GM19043 (cell line): ENCODE data around the gene ITGB7.
"Not testable (repeated sequence)": the region's sequence is repeated elsewhere in the genome, so short reads cannot be mapped to it uniquely, and the experiment has no call there.

Experiments used
- ATAC-seq: cut with Tn5 transposase; IDR thresholded peaks from one replicate; pipeline ENCODE4 v1.9.1; 2021; ENCODE audit warnings: low read depth; ENCODE audit not compliant: unreplicated experiment

The ITGB7 gene

DNA sequence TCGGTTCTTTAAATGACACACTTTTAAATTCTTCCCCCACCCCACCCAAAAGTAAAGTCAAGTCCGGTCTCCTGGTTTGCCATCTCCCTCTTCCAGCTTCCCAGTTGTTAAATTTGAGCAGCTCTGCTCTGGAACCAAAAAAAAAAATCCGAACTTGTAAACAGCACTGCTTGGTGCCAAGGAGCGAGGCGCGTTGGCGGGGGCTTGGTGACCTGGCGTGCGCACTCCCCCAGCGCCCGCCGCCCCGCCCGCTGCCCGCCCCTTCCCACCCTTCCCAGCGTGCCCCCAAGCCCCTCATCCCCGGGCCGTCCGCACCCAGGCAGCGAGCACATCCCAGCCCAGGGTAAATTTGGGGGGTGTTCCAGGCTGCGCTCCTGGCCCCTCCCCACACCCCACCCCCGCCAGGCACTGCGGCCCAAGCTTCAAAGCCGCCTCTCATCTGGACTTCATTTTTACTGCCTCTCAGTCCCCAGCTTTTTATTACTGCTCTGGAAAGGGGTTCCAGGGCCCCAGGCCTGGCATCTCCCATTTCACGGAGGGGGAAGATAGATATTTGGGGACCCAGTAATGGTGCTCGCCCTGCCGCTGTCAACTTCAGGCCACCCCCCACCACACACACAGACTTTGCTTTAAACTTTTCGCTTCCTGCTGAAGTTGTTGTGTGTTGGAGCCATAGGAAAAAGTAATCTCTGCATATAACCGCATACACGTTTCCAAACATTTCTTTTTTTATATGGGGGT lies 11.7 kb upstream of the ITGB7 start:
- ATAC-seq, result no peak

DNA sequence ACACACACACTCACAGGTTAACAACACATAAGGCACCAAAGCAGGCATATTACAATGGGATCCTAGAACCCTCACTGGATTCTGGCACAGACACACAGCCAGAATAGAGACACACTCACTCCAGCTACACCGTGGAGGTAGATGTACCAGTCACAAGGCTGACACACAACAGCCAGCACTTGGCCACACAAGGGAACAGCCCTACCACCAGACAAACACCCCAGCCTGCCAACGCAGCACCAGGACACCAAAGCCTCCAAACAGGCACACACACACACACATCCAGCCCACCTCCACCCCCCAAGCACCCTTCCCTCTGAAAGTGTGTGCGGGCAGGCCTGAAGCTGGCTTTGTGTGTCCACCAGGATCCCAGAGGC lies 10.9 kb upstream of the ITGB7 start:
- no peak for ATAC-seq

DNA sequence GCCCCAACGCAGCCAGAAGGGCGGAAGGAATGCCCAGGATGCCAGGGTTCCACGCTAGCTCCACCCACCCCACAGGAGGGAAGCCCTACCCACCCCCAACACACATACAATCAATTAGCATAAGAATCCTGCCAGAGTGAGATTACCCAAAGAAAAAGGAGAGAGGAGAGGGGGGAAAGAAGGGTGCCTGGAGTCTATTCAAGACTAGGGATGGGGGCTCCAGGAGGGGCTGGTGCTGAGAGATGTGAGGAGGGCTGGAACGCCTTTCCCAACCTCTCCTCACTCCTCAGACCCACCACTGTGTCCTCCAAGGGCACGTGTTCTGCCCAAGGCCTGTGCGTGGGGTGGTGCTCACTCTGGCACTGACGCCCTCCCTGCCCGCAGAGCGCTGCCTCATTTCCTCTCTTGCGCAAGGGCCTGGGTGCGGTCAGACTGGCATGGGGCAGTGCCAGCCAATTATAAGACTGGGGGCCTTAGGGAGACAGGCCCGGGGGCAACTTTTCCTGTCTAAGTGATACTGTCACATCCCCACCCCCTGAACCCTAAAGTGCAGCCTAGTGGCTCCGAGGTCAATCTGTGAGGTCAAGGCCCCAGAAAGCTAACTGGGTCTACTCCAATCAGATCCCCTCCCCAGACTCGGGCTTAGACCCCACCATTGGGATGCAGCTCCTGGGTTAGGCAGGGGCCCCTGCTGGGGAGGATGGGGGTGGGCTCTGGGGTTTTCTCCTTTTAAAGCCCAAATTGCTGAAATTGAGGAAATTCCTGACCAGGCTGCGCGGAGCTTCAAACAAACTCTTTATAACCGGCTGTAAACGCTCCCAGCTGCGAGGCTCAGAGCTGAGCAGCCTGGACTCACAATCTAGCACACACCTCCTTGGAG lies 10.2 kb upstream of the ITGB7 start:
- no peak for ATAC-seq

DNA sequence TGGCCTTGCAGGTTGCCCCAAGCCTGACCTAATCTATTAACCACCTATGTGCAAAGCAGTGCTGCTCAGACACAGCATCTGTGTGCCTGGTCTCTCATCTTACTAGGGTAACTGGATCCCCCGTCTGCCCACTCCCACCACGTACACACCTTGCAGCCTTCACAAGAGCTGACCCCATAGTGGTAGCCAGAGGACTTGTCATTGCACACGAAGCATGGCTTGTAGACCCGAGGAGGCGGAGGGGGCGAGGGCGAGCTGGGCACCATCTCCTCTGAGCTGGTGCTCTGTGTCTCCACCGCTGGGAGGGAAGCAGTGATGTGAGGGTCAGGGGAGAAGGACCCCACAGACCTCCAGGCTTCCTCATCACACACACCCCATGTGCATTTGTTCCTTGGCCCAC lies 8.4 kb upstream of the ITGB7 start:
- no peak for ATAC-seq

DNA sequence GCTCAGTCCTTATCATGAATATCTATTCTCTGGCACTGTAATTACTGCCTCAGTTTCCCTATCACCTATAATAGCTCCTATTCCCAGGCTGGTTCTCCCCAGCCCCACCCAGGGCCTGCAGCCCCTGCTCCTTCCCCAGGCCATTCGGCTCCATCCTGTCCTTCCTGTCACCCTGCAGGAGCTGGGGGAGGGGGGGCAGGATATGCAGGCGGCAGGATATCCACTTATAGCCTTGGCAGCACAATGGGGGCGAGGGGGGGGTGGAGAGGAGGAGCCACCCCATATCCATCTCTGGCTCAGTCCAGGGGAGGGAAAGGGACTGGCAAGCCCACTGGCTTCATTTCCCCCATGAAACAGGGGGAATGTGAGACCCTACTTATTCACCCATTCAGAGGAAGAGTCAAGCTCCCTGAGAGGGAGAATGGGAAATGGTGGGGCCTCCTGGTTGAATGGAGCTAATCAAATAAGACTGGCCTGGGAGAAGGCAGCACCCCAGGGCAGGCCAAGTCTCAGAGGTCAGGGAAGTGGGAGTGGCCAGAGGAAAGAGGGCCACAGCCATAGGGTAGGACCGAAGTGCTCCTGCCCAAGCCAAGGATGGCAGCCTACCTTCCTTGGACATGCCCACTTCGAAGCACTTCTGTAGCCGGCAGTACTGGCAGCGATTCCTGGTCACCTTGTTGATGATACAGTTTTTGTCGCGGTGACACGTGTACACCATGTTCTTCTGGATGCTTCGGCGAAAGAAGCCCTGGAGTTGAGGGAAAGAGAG lies 7.8 kb upstream of the ITGB7 start:
- ATAC-seq, result no peak

DNA sequence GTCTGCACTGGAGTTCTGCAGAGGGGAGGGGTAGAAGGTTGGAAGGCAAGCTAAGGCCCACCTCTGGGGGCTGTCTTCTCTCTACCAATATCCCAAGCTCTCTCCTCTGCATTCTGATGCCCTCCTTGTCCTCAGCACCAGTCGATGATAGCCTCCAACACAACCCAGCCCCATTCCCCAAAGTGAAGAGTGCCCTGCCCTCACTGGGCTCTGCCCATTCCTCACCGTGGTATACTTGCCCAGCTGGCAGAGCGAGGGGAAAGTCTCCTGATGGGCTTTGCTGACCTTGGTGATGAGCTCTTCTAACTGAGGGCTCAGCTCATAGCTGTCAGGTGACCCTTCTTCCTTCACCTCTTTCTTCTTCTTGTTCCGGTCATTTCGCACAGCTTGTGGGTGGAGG lies 7.2 kb upstream of the ITGB7 start:
- no peak for ATAC-seq

DNA sequence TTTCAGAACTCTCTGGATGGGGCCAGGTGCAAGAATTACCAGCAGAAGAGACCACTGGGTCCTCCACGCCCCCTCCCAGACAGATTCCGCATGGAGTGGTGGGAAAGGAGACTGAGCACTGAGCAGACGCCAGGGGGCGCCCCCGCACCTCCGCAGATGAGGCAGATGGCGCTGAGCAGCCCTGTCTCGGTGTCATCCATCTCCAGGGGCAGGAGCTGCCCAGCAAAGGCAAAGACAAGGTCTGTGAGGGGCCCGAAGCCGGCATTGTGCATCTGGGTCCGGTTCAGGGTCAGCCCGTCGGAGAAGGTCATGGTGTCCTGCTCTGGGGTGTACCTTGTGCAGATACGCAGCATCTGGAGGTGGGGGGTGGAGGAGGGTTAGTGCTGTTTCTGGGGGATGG lies 6.3 kb upstream of the ITGB7 start:
- no peak for ATAC-seq

DNA sequence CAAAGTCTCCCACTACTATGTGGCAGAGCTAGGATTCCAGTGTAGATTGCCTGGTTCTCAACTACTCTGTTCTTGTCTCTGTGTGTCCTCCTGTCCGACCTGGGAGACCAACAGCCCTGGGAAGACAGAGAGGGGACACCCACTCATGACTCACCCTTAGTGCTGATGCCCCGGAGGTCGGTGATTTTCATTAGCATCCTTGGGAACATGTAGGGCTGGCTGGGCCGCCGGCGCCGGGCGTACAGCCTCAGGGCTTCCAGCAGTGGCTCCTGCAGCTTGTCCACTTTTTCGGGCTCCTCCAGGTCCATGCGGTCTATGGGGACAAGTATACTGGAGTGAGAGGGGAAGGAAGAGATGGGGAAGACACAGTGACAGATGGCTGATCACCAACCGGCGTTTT lies 5.9 kb upstream of the ITGB7 start:
- ATAC-seq, result no peak

DNA sequence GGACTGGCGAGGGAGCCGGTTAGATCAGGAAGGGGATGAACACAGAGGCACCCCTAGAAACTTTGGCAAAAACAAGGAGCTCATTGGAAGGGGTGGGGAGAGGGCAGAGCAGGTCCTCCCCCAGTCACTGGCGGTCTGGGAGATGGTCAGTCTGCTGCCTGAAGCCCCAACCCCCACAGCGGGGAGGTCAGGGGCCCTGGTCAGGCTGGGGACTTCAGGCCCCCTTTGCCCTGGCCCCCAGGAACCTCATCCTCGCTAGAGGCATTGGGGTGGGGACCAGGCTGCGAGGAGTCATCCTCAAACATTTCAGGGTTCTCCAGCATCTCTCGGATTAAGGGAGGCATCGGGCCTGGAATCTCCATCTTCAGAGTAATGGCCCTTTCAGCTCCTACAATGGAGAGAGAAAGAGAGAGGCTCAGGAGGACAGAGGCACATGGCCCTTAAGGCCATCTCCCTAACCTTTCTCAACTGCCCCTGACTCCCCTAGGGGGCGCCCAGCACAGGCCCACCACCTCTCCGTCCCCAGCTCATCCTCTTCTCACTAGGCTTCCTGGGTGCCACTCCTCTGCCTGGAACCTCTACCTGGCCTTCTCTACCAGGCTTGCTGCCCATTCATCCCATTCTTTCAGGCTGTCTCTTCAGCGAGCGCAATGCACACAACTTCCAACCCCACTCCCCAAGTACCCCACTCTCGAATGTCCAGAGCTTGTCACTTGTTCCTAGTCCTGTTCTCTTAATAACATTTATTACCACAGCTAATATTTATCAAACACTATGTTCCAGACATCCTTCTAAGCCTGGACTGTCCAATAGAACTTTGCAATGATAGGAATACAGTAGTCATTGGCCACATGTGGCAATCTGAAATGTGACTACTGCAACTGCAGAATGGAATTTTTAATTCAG lies 4.7 kb upstream of the ITGB7 start:
- no peak for ATAC-seq

DNA sequence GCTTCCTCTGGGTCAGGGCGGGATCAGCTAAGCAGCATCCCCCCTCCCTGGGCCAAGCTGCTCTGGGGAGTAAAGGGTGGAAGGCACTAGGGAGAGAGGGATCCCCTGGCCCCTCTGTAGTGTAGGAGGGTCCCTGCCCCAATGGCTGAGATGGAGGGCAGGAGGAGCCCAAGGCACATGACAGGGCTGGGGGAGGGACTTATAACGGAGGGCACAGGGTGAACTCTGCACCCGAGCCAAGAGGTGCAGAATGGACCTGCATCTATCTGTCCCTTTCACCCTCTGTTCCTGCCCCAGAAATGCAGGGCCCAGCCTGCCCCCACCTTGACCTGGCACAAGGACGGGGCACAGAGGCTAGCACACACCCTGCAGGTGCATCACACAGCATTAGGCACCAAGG lies 3.8 kb upstream of the ITGB7 start:
- no peak for ATAC-seq

DNA sequence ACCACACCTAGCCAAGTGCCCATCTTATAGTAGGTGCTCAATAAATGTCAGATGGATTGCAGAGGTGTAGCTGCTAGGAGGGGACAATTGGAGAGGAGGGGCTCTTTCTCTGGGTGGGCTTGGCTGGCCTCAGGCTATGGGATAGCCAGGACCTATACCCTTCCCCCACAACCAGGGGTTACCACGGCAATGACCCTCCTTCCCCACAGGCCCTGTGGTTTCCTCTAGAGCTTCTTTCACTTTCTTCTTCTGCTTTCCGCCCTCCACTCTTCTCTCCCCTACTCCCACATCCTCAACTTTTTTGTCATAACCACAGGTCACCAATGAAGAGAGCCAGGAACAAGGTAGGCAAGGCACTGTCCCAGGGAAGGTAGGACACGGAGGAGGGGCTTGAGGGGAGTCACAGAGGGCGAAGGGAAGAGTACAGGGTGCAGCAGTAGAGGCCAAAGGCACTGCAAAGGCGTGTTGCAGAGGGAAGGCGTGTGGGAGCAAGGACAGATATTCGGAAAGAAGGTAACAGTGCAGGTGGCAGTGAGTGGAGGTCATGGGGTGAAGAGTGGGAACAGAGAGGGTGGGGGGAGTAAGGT lies 1.9 kb upstream of the ITGB7 start:
- ATAC-seq, result peak; percentile 30

DNA sequence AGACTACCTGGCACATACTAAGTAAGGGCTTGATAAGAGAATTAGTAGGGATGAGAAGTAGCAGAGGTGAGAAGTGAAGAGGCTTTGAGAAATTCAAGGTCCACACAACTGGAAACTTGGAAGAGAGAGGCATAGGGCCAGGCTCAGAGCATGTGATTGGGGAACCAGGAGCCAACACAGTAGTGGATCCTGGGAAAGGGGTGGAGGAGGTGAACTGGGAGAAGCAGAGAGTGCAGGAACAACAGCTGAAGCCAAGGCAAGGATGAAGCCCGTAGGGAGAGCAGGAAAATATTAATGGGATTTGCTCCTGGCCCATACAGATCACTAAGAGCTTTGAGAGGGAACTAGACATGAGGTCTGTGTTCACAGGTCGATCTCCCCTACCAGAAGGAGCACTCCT lies 1.4 kb upstream of the ITGB7 start:
- ATAC-seq, result no peak

DNA sequence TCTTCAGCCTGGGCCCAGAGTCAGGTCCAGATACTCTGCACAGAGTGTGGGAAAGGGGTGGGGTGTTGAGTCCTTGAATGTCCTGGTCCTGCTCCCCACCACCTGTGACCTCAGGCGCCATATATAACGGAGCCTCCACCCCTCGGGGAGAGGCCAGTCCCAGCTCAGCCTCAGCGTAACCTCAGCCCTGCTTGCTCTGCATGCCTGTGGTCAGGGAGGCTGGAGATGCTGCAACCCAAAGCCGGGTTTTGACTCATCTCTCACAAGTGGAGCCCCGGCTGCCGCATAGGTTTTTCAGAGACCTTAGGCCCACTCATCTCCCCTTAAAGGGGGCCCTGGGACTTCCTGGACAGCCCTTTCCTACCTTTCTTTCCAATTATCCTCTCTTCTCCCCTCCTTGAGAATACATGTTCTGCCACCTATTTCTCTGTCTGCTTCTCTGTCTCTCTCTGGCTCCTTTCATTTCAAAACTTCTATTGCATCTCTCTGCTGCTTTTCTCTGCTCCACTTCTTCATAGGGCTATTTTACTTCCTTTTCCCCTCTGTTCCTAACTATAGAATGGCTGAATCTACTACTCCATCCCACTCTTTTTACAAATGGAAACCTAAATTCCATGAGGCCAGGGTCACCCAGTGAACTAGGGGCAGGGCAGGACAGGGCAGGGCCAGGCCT lies 1.2 kb downstream of the ITGB7 start:
- ATAC-seq, result peak; percentile 52

DNA sequence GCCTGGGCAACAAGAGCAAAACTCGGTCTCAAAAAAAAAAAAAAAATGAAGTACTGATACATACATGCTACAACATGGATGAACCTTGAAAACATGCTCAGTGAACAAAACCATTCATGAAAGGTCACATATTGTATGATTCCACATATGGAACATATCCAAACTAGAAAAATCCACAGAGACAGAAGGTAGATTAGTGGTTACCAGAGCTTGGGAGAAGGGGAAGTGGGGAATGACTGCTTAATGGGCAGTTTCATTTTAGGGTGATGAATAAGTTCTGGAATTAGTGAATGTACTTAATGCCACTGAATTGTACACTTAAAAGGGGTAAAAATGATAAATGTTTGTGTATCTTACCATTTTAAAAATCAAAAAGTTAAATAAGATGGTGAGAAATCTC lies 2.7 kb downstream of the ITGB7 start:
- ATAC-seq, result no peak

DNA sequence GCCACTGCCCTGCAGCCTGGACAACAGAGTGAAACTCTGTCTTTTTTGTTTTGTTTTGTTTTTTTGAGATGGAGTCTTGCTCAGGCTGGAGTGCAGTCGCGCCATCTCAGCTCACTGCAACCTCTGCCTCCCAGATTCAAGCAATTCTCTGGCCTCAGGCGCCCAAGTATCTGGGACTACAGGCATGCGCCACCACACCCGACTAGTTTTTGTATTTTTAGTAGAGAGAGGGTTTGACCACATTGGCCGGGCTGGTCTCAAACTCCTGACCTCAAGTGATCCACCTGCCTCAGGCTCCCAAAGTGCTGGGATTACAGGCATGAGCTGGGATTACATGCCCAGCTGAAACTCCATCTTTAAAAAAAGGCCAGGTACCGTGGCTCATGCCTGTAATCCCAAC lies 4.7 kb downstream of the ITGB7 start:
- not testable (repeated sequence) for ATAC-seq

DNA sequence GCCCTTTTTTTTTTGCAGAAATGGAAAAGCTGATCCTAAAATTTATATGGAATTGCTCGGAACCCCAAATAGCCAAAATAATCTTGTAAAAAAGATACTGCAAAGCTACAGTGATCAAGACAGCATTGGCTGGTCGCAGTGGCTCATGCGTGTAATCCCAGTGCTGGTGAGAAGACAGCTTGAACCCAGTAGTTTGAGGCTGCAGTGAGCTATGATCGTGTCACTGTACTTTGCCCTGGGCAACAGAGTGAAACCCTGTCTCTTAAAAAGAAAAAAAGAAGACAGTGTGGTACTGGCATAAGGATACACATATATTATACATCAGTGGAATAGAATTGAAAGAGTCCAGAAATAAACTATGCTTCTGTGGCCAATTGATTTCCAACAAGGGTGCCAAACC lies 5.4 kb downstream of the ITGB7 start:
- no peak for ATAC-seq

DNA sequence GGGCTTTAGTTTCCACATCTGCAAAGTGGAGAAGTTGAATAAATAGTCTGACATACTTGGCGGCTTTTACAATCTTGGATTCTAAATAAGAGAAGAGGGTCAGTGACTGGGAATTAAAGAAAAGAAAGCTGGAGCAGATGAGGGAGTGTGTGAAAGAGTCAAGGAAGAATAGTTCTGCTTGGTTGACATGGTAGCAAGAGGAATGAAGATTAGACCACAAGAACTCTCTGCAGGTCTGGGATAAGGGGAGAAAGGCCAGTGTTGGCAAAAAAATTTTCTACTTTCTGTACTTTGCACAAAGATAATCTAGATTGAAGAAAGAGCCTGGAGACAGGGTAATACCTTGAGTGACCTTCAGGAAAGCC lies 5.9 kb downstream of the ITGB7 start:
- ATAC-seq, result no peak

DNA sequence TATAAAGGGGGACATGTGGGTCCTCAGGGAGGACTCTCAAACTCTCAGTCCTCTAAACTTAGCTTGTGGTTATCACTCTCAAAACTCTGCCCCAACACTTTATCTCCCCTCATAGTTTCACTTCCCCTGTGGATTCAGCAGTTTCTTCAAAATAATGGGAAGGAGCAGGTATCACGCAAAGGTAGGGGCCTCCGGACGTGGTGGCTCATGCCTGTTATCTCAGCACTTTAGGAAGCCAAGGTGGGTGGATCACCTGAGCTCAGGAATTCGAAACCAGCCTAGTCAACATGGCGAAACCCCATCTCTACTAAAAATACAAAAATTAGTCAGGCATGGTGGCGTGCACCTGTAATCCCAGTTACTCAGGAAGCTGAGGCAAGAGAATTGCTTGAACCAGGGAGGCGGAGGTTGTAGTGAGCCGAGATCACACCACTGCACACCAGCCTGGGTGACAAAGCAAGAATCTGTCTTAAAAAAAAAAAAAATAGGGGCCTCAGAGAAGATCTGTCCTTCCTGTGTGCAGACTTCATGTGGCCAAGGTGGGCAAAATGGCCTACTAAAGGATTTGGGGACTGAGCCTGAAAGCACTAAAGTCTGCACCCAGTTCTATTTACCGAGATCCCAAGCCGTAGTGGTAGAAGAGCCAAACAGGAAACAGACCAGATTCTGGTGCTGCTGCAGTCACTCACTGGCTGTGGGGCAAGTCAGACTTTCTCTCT lies 6.4 kb downstream of the ITGB7 start:
- no peak for ATAC-seq

DNA sequence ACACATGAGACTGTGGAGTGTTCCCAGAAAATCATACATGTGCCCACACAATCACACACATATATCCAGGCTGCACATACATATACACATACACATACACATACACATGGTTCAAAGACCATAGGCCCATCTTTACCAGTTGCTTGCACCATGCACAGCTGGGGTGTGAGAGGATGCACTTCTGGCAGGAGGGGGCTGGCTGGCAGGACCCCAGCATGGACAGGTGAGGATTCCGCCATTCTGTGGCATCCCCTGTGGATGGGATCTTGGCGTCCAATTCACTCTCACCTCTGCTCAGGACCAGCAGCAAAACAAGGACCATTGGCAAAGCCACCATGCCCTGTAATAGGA lies 7.0 kb downstream of the ITGB7 start:
- ATAC-seq, result no peak
